Right lobe of liver (tissue), 6 donors: ENCODE data around the gene MAPKAP1. TPM values are rescaled to one million over a fixed set of nuclear protein-coding genes. Genes with fewer than 3 reads are reported as not detected.
A peak's percentile ranks its signal among the peaks of the same experiment; 100 is the strongest.

ENCODE experiments used
- ATAC-seq, 4 donors: fragments of 200-7000 bp; cut with Tn5 transposase; one replicate each; pipeline ENCODE4 v1.9.1; 2020; ENCODE audit warnings: mild to moderate bottlenecking in 4 of 4, moderate library complexity in 4 of 4
- DNase-seq, 3 donors: peaks; one replicate each; pipeline ENCODE4 v3.0.0-alpha.2; 2020
- H3K27ac ChIP-seq, 3 donors: fragments of 200-600 bp; one replicate each; pipeline ENCODE4 v1.8.0; 2022
- H3K27me3 ChIP-seq, 2 donors: fragments of 200-600 bp; one replicate each; pipeline ENCODE4 v1.8.0; 2022
- H3K36me3 ChIP-seq, 4 donors: fragments of 200-600 bp; sonication (generic) in 1 of 4; one replicate each; pipeline versions ENCODE4 v1.5.1 to v1.8.0; 2017 to 2022; ENCODE audit warnings: control low read depth in 1 of 4
- H3K4me1 ChIP-seq, 4 donors: fragments of 200-600 bp; sonication (generic) in 1 of 4; one replicate each; pipeline versions ENCODE4 v1.5.1 to v1.8.0; 2017 to 2022; ENCODE audit warnings: control low read depth in 1 of 4
- H3K4me3 ChIP-seq, 3 donors: fragments of 200-600 bp; one replicate each; pipeline ENCODE4 v1.8.0; 2022
- H3K9me3 ChIP-seq, 4 donors: fragments of 200-600 bp; sonication (generic) in 1 of 4; one replicate each; pipeline versions ENCODE4 v1.5.1 to v1.8.0; 2017 to 2022; ENCODE audit warnings: control low read depth in 1 of 4
- POLR2A ChIP-seq: fragments of 450-650 bp; IDR thresholded peaks from one replicate; pipeline ENCODE4 v1.6.1; 2017; ENCODE audit warnings: antibody characterized with exemption, mild to moderate bottlenecking
- WGBS: methylation state at CpG from one replicate; pipeline ENCODE4 v1.1.6; 2018; ENCODE audit warnings: low coverage, low lambda C conversion rate; ENCODE audit not compliant: insufficient coverage; ENCODE audit errors: missing lambda C conversion rate; 5-methylcytosine and 5-hydroxymethylcytosine counted together
- intact Hi-C, 2 donors: fragments of 100-400 bp; cut with DNase I; formaldehyde crosslinking; loops; one replicate each; pipeline versions ENCODE4 v1.11.2 to v1.14.1; 2022
- total RNA-seq, 6 experiments: library from RNA; depleted of rRNA in 2 of 6; stranded (reverse); fragments of >200 nt in 2 of 6; fragmentation: NEBNext Ultra II Directional in 3 of 6; extraction: Animal tissue kit (Norgen Biotek cat#: 25700) in 3 of 6; gene quantifications; one replicate each; pipeline versions ENCODE4 v1.1.0 to v1.2.4, GENCODE V29; 2016 to 2023
- TF ChIP-seq, protein P1 (sequence below), 4 donors: fragments of 200-600 bp in 3 of 4; fragments of 450-650 bp in 1 of 4; IDR thresholded peaks; one replicate each; pipeline versions ENCODE4 v1.5.1 to v1.8.0; 2016 to 2022; ENCODE audit warnings: antibody characterized with exemption in 4 of 4, mild to moderate bottlenecking in 2 of 4
- donor health status: DM: no; HTN: yes; CAD: no.
- donor health status: DM: no; HTN: no; CAD: no.
- donor health status: DM: no; HTN: no; CAD: no.
- donor health status: DM: no; HTN: yes; CAD: no.
- donor health status: DM: no; HTN: yes; CAD: no.

Gene MAPKAP1
- total RNA-seq, 6 experiments from 2014 or later: 29.6 to 53.2 (median 48.3) TPM

DNA sequence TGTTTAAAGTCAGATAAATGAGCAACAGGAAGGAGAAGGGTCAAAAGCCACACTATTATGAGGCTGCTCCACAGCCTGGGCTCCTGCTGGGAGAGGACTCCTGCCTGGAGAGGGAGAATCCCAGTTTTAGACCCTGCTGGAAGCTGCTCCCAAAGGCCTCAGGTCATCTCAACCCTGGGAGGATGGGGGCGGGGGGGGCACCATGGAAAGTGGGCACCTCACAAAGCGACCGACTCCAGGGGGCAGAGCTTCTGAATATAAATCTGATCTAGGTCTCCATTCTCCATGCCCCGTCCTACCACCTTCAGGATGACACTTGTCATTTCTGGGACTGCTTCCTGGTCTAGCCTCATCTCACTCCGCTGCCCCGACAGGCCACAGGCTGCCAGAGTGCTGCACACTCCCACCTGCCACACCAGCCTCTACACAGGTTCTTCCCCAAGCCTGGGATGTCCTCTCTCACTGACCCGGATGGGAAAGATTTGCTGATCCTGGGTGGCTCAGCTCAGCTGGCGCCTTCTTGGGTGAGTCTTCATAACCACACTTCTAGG, 262.0 kb downstream of the MAPKAP1 start:
- no peaks in the 10 kb centered on the region for H3K27me3 ChIP-seq
- no peaks in the 10 kb centered on the region for H3K4me1 ChIP-seq
- ATAC-seq: peak in 1 of 4 donors; percentile 20
- H3K27ac ChIP-seq: no peak overlapping the region
- 73% methylated on average over 2 of the region's 8 CpGs for WGBS
- no peaks in the 10 kb centered on the region for H3K9me3 ChIP-seq
- DNase-seq: no peak
- intact Hi-C loops: no loop called here
- TF ChIP-seq, protein P1, sequence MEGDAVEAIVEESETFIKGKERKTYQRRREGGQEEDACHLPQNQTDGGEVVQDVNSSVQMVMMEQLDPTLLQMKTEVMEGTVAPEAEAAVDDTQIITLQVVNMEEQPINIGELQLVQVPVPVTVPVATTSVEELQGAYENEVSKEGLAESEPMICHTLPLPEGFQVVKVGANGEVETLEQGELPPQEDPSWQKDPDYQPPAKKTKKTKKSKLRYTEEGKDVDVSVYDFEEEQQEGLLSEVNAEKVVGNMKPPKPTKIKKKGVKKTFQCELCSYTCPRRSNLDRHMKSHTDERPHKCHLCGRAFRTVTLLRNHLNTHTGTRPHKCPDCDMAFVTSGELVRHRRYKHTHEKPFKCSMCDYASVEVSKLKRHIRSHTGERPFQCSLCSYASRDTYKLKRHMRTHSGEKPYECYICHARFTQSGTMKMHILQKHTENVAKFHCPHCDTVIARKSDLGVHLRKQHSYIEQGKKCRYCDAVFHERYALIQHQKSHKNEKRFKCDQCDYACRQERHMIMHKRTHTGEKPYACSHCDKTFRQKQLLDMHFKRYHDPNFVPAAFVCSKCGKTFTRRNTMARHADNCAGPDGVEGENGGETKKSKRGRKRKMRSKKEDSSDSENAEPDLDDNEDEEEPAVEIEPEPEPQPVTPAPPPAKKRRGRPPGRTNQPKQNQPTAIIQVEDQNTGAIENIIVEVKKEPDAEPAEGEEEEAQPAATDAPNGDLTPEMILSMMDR (IDR thresholded peaks at IDR 0.05): no peak
- TF ChIP-seq POLR2A: no peak
- H3K36me3 ChIP-seq: peaks cover 0 to 4% (median 0%) of the 10 kb centered on the region in 4 donors
- no peak overlapping the region for H3K4me3 ChIP-seq

DNA sequence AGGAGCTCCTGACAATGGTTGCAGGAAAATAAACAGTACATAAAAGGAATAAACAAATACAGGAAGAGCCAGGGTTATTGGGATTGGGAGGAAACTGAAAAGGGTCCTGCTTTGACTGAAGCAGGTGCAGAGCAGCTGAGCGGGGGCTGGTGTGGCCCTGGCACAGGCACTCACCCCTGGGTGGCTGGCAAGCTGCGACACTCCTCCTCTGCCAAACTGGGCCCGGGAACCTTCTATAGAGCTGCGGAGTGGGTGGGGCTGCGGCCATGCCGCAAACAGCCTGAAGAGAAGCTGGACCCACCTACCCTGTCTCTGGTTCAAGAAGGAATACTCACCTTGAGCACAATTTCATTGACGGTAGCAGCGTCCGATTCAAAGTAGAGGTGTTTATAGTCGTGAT, 262.8 kb downstream of the MAPKAP1 start:
- no peak for ATAC-seq
- intact Hi-C loops: no loop called here
- H3K36me3 ChIP-seq: peaks cover 0 to 4% (median 0%) of the 10 kb centered on the region in 4 donors
- H3K4me1 ChIP-seq: no peaks in the 10 kb centered on the region
- H3K4me3 ChIP-seq: no peak overlapping the region
- DNase-seq: no peak
- TF ChIP-seq POLR2A: no peak
- TF ChIP-seq, protein P1 (IDR thresholded peaks at IDR 0.05): no peak
- H3K9me3 ChIP-seq: no peaks in the 10 kb centered on the region
- WGBS: 80% methylated on average over 1 of the region's 10 CpGs
- no peaks in the 10 kb centered on the region for H3K27me3 ChIP-seq
- H3K27ac ChIP-seq: no peak overlapping the region

GRCh38 chr9:125443367-125443766, 263.6 kb downstream of the MAPKAP1 start:
- no peak for ATAC-seq
- Histone ChIP-seq H3K36me3 (peaks cover 0 to 7% (median 0%) of the 10 kb centered on the region in 4 donors), H3K4me1 (no peaks in the 10 kb centered on the region), H3K27ac (no peak overlapping the region), H3K27me3 (no peaks in the 10 kb centered on the region), H3K4me3 (no peak overlapping the region), H3K9me3 (no peaks in the 10 kb centered on the region)
- no peak for DNase-seq
- intact Hi-C loops: no loop called here
- no CpG with 5 or more reads among the region's 8 CpGs for WGBS
- TF ChIP-seq, protein P1 (IDR thresholded peaks at IDR 0.05): no peak
- no peak for TF ChIP-seq POLR2A

- DNase-seq (no peak), ATAC-seq (no peak)
- WGBS: 97% methylated on average over 5 of the region's 5 CpGs
- intact Hi-C loops: no loop called here
- no peaks in the 10 kb centered on the region for H3K4me1 ChIP-seq
- H3K27me3 ChIP-seq: no peaks in the 10 kb centered on the region
- H3K9me3 ChIP-seq: no peaks in the 10 kb centered on the region
- TF ChIP-seq, protein P1 (IDR thresholded peaks at IDR 0.05): no peak
- TF ChIP-seq POLR2A: no peak
- H3K36me3 ChIP-seq: peaks cover 0 to 8% (median 0%) of the 10 kb centered on the region in 4 donors
- H3K4me3 ChIP-seq: no peak overlapping the region
- no peak overlapping the region for H3K27ac ChIP-seq
Measured at GRCh38 chr9:125442452-125442851, 264.6 kb downstream of the MAPKAP1 start.

GRCh38 chr9:125440411-125440810, 266.6 kb downstream of the MAPKAP1 start:
- H3K4me1 ChIP-seq: no peaks in the 10 kb centered on the region
- 100% methylated on average over 4 of the region's 14 CpGs for WGBS
- no peak for DNase-seq
- ATAC-seq: no peak
- no peaks in the 10 kb centered on the region for H3K9me3 ChIP-seq
- intact Hi-C loops: no loop called here
- TF ChIP-seq POLR2A: no peak
- TF ChIP-seq, protein P1 (IDR thresholded peaks at IDR 0.05): no peak
- no peaks in the 10 kb centered on the region for H3K27me3 ChIP-seq
- no peak overlapping the region for H3K27ac ChIP-seq
- H3K4me3 ChIP-seq: no peak overlapping the region
- peaks cover 0 to 8% (median 0%) of the 10 kb centered on the region in 4 donors for H3K36me3 ChIP-seq
